Left lung (tissue), 10 donors: ENCODE measurements around the gene LMX1B. TPM values are rescaled to one million over a fixed set of nuclear protein-coding genes. Genes with fewer than 3 reads are reported as not detected.

ENCODE experiments used
- ATAC-seq: fragments of 200-7000 bp; cut with Tn5 transposase; one replicate; pipeline ENCODE4 v1.9.1; 2020; ENCODE audit warnings: moderate library complexity
- DNase-seq, 4 donors: peaks; one replicate each; pipeline ENCODE4 v3.0.0-alpha.2; 2013 to 2020
- H3K27ac ChIP-seq, 2 donors: fragments of 200-600 bp; sonication (generic) in 1 of 2; one replicate each; pipeline versions ENCODE4 v1.5.0 to v1.8.0; 2020 to 2021
- H3K27me3 ChIP-seq, 2 donors: fragments of 200-600 bp; sonication (generic) in 1 of 2; one replicate each; pipeline versions ENCODE4 v1.5.0 to v1.8.0; 2020 to 2021
- H3K36me3 ChIP-seq, 2 donors: fragments of 200-600 bp; sonication (generic) in 1 of 2; one replicate each; pipeline versions ENCODE4 v1.5.0 to v1.8.0; 2020 to 2021
- H3K4me1 ChIP-seq, 2 donors: fragments of 200-600 bp; one replicate each; pipeline ENCODE4 v1.8.0; 2021
- H3K4me3 ChIP-seq, 2 donors: fragments of 200-600 bp; sonication (generic) in 1 of 2; one replicate each; pipeline versions ENCODE4 v1.5.0 to v1.8.0; 2020 to 2021; ENCODE audit warnings: mild to moderate bottlenecking in 1 of 2
- H3K9me3 ChIP-seq, 2 donors: fragments of 200-600 bp; sonication (generic) in 1 of 2; one replicate each; pipeline versions ENCODE4 v1.5.0 to v1.8.0; 2020 to 2021
- intact Hi-C, 2 donors: fragments of 100-400 bp; cut with DNase I; formaldehyde crosslinking; loops; one replicate each; pipeline versions ENCODE4 v1.11.2 to v1.14.2; 2022
- polyA plus RNA-seq, 6 donors: library from polyadenylated mRNA; unstranded; fragments of 120-200 nt; gene quantifications; one replicate each; pipeline ENCODE4 v1.2.1, GENCODE V29; 2013; ENCODE audit not compliant: insufficient read length in 6 of 6
- total RNA-seq, 2 donors: library from RNA; stranded (reverse); fragmentation: NEBNext Ultra II Directional; extraction: Animal tissue kit (Norgen Biotek cat#: 25700); gene quantifications; one replicate each; pipeline ENCODE4 v1.2.1, GENCODE V29; 2021
- TF ChIP-seq, protein P1 (sequence below), 2 donors: fragments of 200-600 bp; sonication (generic) in 1 of 2; IDR thresholded peaks; one replicate each; pipeline versions ENCODE4 v1.5.0 to v1.8.0; 2021; ENCODE audit warnings: antibody characterized with exemption in 2 of 2
- donor health status: DM: no; HTN: yes; CAD: no.
- donor health status: DM: no; HTN: no; CAD: no.

The LMX1B gene
- total and polyA plus RNA-seq, 8 donors = 0.05 to 0.31 (median 0.20) TPM; not detected in 1

DNA sequence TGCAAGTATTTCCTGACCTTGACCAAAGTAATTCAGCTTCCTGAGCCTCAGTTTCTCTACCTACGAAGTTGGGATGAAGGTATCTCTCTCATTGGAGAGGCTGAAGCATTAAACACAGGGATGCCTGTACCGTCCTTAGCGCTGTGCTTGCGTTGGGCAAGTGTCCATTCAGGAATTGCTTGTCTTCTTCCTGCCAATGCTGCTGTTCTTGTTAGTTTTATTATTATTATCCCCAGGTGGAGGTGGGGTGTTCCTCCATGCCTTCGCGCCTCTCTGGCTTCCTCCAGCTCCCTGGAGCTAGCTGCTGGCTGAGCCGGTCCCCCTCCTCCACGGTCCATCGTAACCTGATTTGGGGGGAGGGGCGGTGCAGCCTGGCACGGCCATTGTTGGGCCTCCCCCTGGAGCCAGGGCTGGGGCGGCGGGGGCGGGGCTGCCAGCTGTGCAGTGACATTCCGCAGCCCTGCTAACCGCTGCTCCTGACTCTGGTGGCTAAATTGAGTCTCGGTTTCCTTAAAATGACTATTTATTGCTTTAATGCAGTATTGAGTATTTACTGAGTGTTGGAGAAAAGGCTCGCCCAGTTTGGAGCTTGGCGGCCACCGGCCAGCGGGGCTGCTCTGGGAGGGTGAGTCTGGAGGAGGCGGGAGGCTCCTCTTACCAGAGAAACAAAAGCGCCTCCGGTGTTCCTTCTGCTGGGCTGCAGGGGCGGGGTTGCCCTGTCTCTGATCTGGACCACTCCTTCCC is 51.3 kb downstream of the LMX1B start:
- DNase-seq (peak in 1 of 4 donors; percentile 44), ATAC-seq (no peak)
- peaks cover 15 to 87% of the 10 kb centered on the region in 2 donors for H3K27me3 ChIP-seq
- TF ChIP-seq, protein P1, sequence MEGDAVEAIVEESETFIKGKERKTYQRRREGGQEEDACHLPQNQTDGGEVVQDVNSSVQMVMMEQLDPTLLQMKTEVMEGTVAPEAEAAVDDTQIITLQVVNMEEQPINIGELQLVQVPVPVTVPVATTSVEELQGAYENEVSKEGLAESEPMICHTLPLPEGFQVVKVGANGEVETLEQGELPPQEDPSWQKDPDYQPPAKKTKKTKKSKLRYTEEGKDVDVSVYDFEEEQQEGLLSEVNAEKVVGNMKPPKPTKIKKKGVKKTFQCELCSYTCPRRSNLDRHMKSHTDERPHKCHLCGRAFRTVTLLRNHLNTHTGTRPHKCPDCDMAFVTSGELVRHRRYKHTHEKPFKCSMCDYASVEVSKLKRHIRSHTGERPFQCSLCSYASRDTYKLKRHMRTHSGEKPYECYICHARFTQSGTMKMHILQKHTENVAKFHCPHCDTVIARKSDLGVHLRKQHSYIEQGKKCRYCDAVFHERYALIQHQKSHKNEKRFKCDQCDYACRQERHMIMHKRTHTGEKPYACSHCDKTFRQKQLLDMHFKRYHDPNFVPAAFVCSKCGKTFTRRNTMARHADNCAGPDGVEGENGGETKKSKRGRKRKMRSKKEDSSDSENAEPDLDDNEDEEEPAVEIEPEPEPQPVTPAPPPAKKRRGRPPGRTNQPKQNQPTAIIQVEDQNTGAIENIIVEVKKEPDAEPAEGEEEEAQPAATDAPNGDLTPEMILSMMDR (IDR thresholded peaks at IDR 0.05) = no peak
- intact Hi-C loops = no loop called here
- H3K36me3 ChIP-seq = no peaks in the 10 kb centered on the region
- peaks cover 4 to 5% of the 10 kb centered on the region in 2 donors for H3K4me1 ChIP-seq
- H3K9me3 ChIP-seq = no peaks in the 10 kb centered on the region
- no peak overlapping the region for H3K27ac ChIP-seq
- no peak overlapping the region for H3K4me3 ChIP-seq

DNA sequence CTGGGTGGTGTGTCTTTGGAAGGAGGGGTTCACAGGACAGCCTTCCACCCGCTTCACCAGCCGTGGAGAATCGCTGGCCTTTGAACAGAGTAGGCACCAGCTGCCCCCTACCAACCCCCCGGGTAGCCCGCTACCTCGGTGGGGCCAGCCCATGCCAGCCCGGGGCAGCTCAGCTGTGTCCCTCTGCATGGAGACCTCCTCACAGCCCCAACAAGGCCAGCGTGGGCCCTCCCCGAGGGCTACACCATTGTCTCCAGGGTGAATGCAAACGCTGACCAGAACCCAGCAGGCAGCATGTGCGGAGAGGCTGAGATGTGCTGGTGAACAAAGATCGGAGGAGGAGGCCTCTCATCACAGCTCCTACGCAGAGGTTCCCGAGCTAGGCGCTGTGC is 51.9 kb downstream of the LMX1B start:
- H3K4me3 ChIP-seq = no peak overlapping the region
- ATAC-seq (no peak), DNase-seq (no peak)
- no peak overlapping the region for H3K27ac ChIP-seq
- TF ChIP-seq, protein P1 (IDR thresholded peaks at IDR 0.05) = no peak
- no peaks in the 10 kb centered on the region for H3K36me3 ChIP-seq
- no peaks in the 10 kb centered on the region for H3K9me3 ChIP-seq
- intact Hi-C loops = no loop called here
- peaks cover 4 to 5% of the 10 kb centered on the region in 2 donors for H3K4me1 ChIP-seq
- peaks cover 15 to 93% of the 10 kb centered on the region in 2 donors for H3K27me3 ChIP-seq

DNA sequence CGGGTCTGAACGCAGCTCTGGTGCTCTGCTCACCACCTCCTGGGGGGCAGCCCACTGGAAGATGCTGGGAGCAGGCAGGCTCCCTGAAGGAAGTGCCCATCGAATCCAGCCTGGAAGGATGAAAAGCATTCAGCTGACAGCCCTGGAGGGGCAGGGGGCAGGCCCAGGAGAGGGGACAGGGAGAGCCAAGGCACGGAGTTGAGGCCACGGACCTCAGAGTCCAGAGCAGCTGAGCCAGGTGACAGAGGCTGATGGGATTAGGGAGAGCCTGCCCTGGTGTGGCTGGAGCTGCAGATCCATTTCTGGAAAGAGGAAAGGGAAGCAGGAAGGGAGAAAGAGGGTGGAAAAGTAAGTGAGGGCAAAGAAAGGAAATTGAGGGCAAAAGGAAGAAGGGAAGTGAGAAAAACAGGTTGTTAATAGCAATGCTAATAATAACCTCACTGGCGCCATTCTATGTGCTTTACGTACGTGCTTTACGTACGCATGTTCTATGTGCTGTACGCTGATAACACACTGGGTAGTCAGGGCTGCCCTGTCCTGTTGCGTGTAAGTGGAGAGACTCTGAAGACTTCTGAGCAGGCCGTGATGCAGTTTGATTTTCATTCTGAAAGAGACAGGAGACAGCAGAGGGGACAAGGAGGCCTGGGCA is 52.6 kb downstream of the LMX1B start:
- no peak overlapping the region for H3K27ac ChIP-seq
- no peak overlapping the region for H3K4me3 ChIP-seq
- no peak for DNase-seq
- intact Hi-C loops = no loop called here
- TF ChIP-seq, protein P1 (IDR thresholded peaks at IDR 0.05) = no peak
- no peaks in the 10 kb centered on the region for H3K9me3 ChIP-seq
- peaks cover 15 to 94% of the 10 kb centered on the region in 2 donors for H3K27me3 ChIP-seq
- ATAC-seq = no peak
- H3K36me3 ChIP-seq = no peaks in the 10 kb centered on the region
- peaks cover 4 to 5% of the 10 kb centered on the region in 2 donors for H3K4me1 ChIP-seq

DNA sequence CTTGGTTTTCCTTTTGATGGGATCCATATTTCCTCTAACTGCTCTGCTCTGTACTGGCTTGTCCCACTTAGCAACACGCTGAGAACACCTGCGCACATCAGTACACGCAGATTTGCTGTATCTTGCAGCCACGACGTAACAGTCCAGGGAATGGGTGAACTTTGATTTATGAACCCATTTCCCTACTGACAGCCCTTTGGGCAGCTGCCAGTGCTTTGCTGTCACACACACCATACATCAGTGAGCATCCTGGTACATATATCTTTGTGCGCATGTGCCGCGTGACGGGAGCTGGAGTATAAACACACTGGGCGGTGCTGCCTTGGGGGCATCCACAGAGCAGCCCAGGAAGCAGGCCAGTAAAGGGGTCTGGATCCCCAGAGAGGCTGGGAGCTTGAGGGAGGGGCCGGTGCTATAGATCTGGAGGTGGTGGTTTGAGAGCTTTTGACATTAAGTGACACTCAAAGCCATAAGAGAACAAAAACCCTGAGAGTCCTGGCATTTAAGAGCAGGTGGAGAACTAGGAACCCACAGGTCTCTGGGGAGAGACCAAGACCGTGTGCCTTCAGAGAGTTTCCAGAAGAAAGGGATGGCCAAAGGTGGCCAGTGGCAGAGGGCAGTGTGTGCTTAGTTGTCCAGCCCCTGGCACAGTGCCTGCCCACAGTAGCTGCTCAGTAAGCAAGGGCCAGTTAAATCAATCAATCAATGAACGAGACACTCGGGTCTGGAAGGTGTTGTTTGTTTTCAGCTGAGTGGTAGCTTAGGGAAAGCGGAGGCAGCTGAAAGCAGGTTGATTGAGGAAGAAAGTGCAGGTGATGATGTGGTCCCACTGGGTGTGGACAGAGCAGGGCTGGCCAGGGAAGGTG is 53.7 kb downstream of the LMX1B start:
- H3K4me1 ChIP-seq = peaks cover 4 to 5% of the 10 kb centered on the region in 2 donors
- no peaks in the 10 kb centered on the region for H3K36me3 ChIP-seq
- ATAC-seq = no peak
- H3K4me3 ChIP-seq = no peak overlapping the region
- H3K9me3 ChIP-seq = no peaks in the 10 kb centered on the region
- TF ChIP-seq, protein P1 (IDR thresholded peaks at IDR 0.05) = no peak
- H3K27ac ChIP-seq = no peak overlapping the region
- intact Hi-C loops = no loop called here
- H3K27me3 ChIP-seq = peaks cover 21 to 100% of the 10 kb centered on the region in 2 donors
- peak in 1 of 4 donors; percentile 24 for DNase-seq
